Measurements from ENCODE around the gene GCN1.

GCN1 gene

GRCh38 chr12:120158351-120158750, 36.2 kb downstream of the GCN1 start:
- no peaks in the 10 kb centered on the region for H3K27me3 Mint-ChIP-seq
- no peak overlapping the region for H3K4me3 Mint-ChIP-seq
- no peak for ATAC-seq
- H3K4me1 Mint-ChIP-seq, result no peaks in the 10 kb centered on the region
- H3K27ac Mint-ChIP-seq, result no peak overlapping the region
- no peaks in the 10 kb centered on the region for H3K9me3 Mint-ChIP-seq
- peaks cover 94% of the 10 kb centered on the region for H3K36me3 Mint-ChIP-seq

- Mint-ChIP-seq H3K9me3 (no peaks in the 10 kb centered on the region), H3K4me3 (no peak overlapping the region), H3K27ac (peak overlapping the region; percentile 37), H3K27me3 (no peaks in the 10 kb centered on the region), H3K4me1 (no peaks in the 10 kb centered on the region), H3K36me3 (peaks cover 91% of the 10 kb centered on the region)
- no peak for ATAC-seq
These were observed 36.8 kb downstream of the GCN1 start for GRCh38 chr12:120157678-120158077.

- peak overlapping the region; percentile 37 for H3K27ac Mint-ChIP-seq
- ATAC-seq, result no peak
These were observed 37.9 kb downstream of the GCN1 start for GRCh38 chr12:120156315-120157259.

GRCh38 chr12:120155072-120155471, 39.4 kb downstream of the GCN1 start:
- H3K27ac Mint-ChIP-seq, result no peak overlapping the region
- H3K4me3 Mint-ChIP-seq, result no peak overlapping the region
- no peaks in the 10 kb centered on the region for H3K27me3 Mint-ChIP-seq
- no peaks in the 10 kb centered on the region for H3K9me3 Mint-ChIP-seq
- H3K36me3 Mint-ChIP-seq, result peaks cover 72% of the 10 kb centered on the region
- ATAC-seq, result no peak
- no peaks in the 10 kb centered on the region for H3K4me1 Mint-ChIP-seq

More at GRCh38 chr12:120156315-120157259, 37.9 kb downstream of the GCN1 start:
- H3K4me1 Mint-ChIP-seq, result no peaks in the 10 kb centered on the region
- no peaks in the 10 kb centered on the region for H3K27me3 Mint-ChIP-seq
- peaks cover 80% of the 10 kb centered on the region for H3K36me3 Mint-ChIP-seq
- H3K9me3 Mint-ChIP-seq, result no peaks in the 10 kb centered on the region
- no peak overlapping the region for H3K4me3 Mint-ChIP-seq

- ATAC-seq, result no peak
- Mint-ChIP-seq H3K27me3 (no peaks in the 10 kb centered on the region), H3K9me3 (no peaks in the 10 kb centered on the region)
These were observed 43.5 kb downstream of the GCN1 start for GRCh38 chr12:120150919-120151525.

GRCh38 chr12:120148011-120148410, 46.5 kb downstream of the GCN1 start:
- H3K4me1 Mint-ChIP-seq, result no peaks in the 10 kb centered on the region
- H3K9me3 Mint-ChIP-seq, result no peaks in the 10 kb centered on the region
- no peak for ATAC-seq
- H3K27ac Mint-ChIP-seq, result no peak overlapping the region
- H3K36me3 Mint-ChIP-seq, result peaks cover 39% of the 10 kb centered on the region
- no peak overlapping the region for H3K4me3 Mint-ChIP-seq
- H3K27me3 Mint-ChIP-seq, result no peaks in the 10 kb centered on the region

More at GRCh38 chr12:120150919-120151525, 43.5 kb downstream of the GCN1 start:
- Mint-ChIP-seq H3K4me1 (no peaks in the 10 kb centered on the region), H3K36me3 (peaks cover 58% of the 10 kb centered on the region), H3K27ac (no peak overlapping the region), H3K4me3 (no peak overlapping the region)

- H3K36me3 Mint-ChIP-seq, result peaks cover 62% of the 10 kb centered on the region
- H3K27me3 Mint-ChIP-seq, result no peaks in the 10 kb centered on the region
- no peaks in the 10 kb centered on the region for H3K9me3 Mint-ChIP-seq
- H3K27ac Mint-ChIP-seq, result no peak overlapping the region
- no peak for ATAC-seq
- no peaks in the 10 kb centered on the region for H3K4me1 Mint-ChIP-seq
- no peak overlapping the region for H3K4me3 Mint-ChIP-seq
These were observed 49.4 kb downstream of the GCN1 start for GRCh38 chr12:120145164-120145563.

- H3K4me3 Mint-ChIP-seq, result no peak overlapping the region
- H3K4me1 Mint-ChIP-seq, result no peaks in the 10 kb centered on the region
- H3K27me3 Mint-ChIP-seq, result no peaks in the 10 kb centered on the region
- no peak for ATAC-seq
- no peaks in the 10 kb centered on the region for H3K9me3 Mint-ChIP-seq
- H3K27ac Mint-ChIP-seq, result no peak overlapping the region
- H3K36me3 Mint-ChIP-seq, result peaks cover 63% of the 10 kb centered on the region
These were observed 50.3 kb downstream of the GCN1 start for GRCh38 chr12:120144215-120144614.

- H3K9me3 Mint-ChIP-seq, result no peaks in the 10 kb centered on the region
- no peak for ATAC-seq
- no peak overlapping the region for H3K27ac Mint-ChIP-seq
- H3K27me3 Mint-ChIP-seq, result no peaks in the 10 kb centered on the region
- H3K36me3 Mint-ChIP-seq, result peaks cover 62% of the 10 kb centered on the region
- no peak overlapping the region for H3K4me3 Mint-ChIP-seq
- H3K4me1 Mint-ChIP-seq, result no peaks in the 10 kb centered on the region
These were observed 52.2 kb downstream of the GCN1 start for GRCh38 chr12:120142231-120142877.

GRCh38 chr12:120141336-120141735, 53.2 kb downstream of the GCN1 start:
- Mint-ChIP-seq H3K27me3 (no peaks in the 10 kb centered on the region), H3K4me3 (no peak overlapping the region), H3K36me3 (peaks cover 66% of the 10 kb centered on the region), H3K9me3 (no peaks in the 10 kb centered on the region), H3K27ac (no peak overlapping the region), H3K4me1 (no peaks in the 10 kb centered on the region)
- ATAC-seq, result no peak

GRCh38 chr12:120140603-120141002, 53.9 kb downstream of the GCN1 start:
- H3K27me3 Mint-ChIP-seq, result no peaks in the 10 kb centered on the region
- no peaks in the 10 kb centered on the region for H3K9me3 Mint-ChIP-seq
- peaks cover 69% of the 10 kb centered on the region for H3K36me3 Mint-ChIP-seq
- ATAC-seq, result no peak
- no peak overlapping the region for H3K4me3 Mint-ChIP-seq
- no peak overlapping the region for H3K27ac Mint-ChIP-seq
- no peaks in the 10 kb centered on the region for H3K4me1 Mint-ChIP-seq

- ATAC-seq, result no peak
- no peak overlapping the region for H3K27ac Mint-ChIP-seq
- H3K4me3 Mint-ChIP-seq, result no peak overlapping the region
- H3K9me3 Mint-ChIP-seq, result no peaks in the 10 kb centered on the region
- H3K27me3 Mint-ChIP-seq, result no peaks in the 10 kb centered on the region
- peaks cover 69% of the 10 kb centered on the region for H3K36me3 Mint-ChIP-seq
- no peaks in the 10 kb centered on the region for H3K4me1 Mint-ChIP-seq
These were observed 54.6 kb downstream of the GCN1 start for GRCh38 chr12:120139958-120140357.

GRCh38 chr12:120138366-120138765, 56.1 kb downstream of the GCN1 start:
- Mint-ChIP-seq H3K27me3 (no peaks in the 10 kb centered on the region), H3K4me1 (peaks cover 13% of the 10 kb centered on the region), H3K4me3 (no peak overlapping the region), H3K27ac (no peak overlapping the region), H3K36me3 (peaks cover 78% of the 10 kb centered on the region), H3K9me3 (no peaks in the 10 kb centered on the region)
- no peak for ATAC-seq

GRCh38 chr12:120137833-120138232, 56.7 kb downstream of the GCN1 start:
- Mint-ChIP-seq H3K27ac (no peak overlapping the region), H3K27me3 (no peaks in the 10 kb centered on the region), H3K9me3 (no peaks in the 10 kb centered on the region), H3K4me1 (peaks cover 18% of the 10 kb centered on the region), H3K4me3 (no peak overlapping the region), H3K36me3 (peaks cover 79% of the 10 kb centered on the region)
- no peak for ATAC-seq

- peaks cover 77% of the 10 kb centered on the region for H3K36me3 Mint-ChIP-seq
- no peaks in the 10 kb centered on the region for H3K27me3 Mint-ChIP-seq
- no peak overlapping the region for H3K27ac Mint-ChIP-seq
- H3K4me1 Mint-ChIP-seq, result peaks cover 34% of the 10 kb centered on the region
- no peak for ATAC-seq
- no peak overlapping the region for H3K4me3 Mint-ChIP-seq
- no peaks in the 10 kb centered on the region for H3K9me3 Mint-ChIP-seq
These were observed 58.3 kb downstream of the GCN1 start for GRCh38 chr12:120136093-120136770.

Measured in stimulated activated memory B cell treated with anti-CD40 and anti-IgM and Interleukin-4, amounts not matched to agents 10 μg/mL and 1 μg/mL and 100 μg/mL, for 72 hours (primary cell).